Heart right ventricle (tissue), 16 donors: ENCODE data around the gene ABHD16A. TPM values are rescaled to one million over a fixed set of nuclear protein-coding genes. Genes with fewer than 3 reads are reported as not detected.
A peak's percentile ranks its signal among the peaks of the same experiment; 100 is the strongest.

Experiments
- ATAC-seq, 8 donors: fragments of 200-7000 bp; cut with Tn5 transposase; one replicate each; pipeline ENCODE4 v1.9.1; 2020; ENCODE audit warnings: mild to moderate bottlenecking in 8 of 8, moderate library complexity in 8 of 8, moderate number of reproducible peaks in 1 of 8
- DNase-seq, 2 donors: peaks; one replicate each; pipeline ENCODE4 v3.0.0-alpha.2; 2020
- H3K27ac ChIP-seq, 10 donors: fragments of 200-600 bp; sonication (generic) in 2 of 10; one replicate each; pipeline versions ENCODE4 v1.5.0 to v1.8.0; 2020 to 2022; ENCODE audit warnings: mild to moderate bottlenecking in 3 of 10
- H3K27me3 ChIP-seq, 7 donors: fragments of 200-600 bp; one replicate each; pipeline ENCODE4 v1.8.0; 2021 to 2022; ENCODE audit warnings: mild to moderate bottlenecking in 2 of 7
- H3K36me3 ChIP-seq, 9 donors: fragments of 200-600 bp; sonication (generic) in 1 of 9; one replicate each; pipeline versions ENCODE4 v1.5.0 to v1.8.0; 2020 to 2022; ENCODE audit warnings: mild to moderate bottlenecking in 2 of 9
- H3K4me1 ChIP-seq, 9 donors: fragments of 200-600 bp; sonication (generic) in 1 of 9; one replicate each; pipeline versions ENCODE4 v1.5.0 to v1.8.0; 2020 to 2022; ENCODE audit warnings: mild to moderate bottlenecking in 4 of 9
- H3K4me3 ChIP-seq, 10 donors: fragments of 200-600 bp; sonication (generic) in 2 of 10; one replicate each; pipeline versions ENCODE4 v1.5.0 to v1.8.0; 2020 to 2022; ENCODE audit warnings: mild to moderate bottlenecking in 7 of 10, moderate library complexity in 2 of 10
- H3K9me3 ChIP-seq, 11 donors: fragments of 200-600 bp in 10 of 11; sonication (generic) in 2 of 11; one replicate each; pipeline versions ENCODE4 v1.5.0 to v1.8.0; 2013 to 2022; ENCODE audit warnings: mild to moderate bottlenecking in 2 of 11, control low read depth in 1 of 11, moderate library complexity in 1 of 11
- CTCF ChIP-seq, 9 donors: fragments of 200-600 bp; sonication (generic) in 2 of 9; IDR thresholded peaks; one replicate each; pipeline versions ENCODE4 v1.5.0 to v1.8.0; 2021 to 2022; ENCODE audit warnings: antibody characterized with exemption in 9 of 9, mild to moderate bottlenecking in 5 of 9, moderate library complexity in 1 of 9
- WGBS, 2 donors: extraction: QIAGEN DNeasy Blood & Tissue Kit; methylation state at CpG; one replicate each; pipeline ENCODE4 v1.1.7; 2013; ENCODE audit warnings: inconsistent platforms in 1 of 2; 5-methylcytosine and 5-hydroxymethylcytosine counted together
- intact Hi-C, 10 donors: fragments of 100-400 bp; cut with DNase I; formaldehyde crosslinking; loops; one replicate each; pipeline versions ENCODE4 v1.11.1 to v1.14.2; 2022
- polyA plus RNA-seq, 2 donors: library from polyadenylated mRNA; stranded (reverse); fragments of 200-250 nt; gene quantifications; one replicate each; pipeline ENCODE4 v1.2.3, GENCODE V29; 2013
- total RNA-seq, 10 donors: library from RNA; stranded (reverse); fragmentation: NEBNext Ultra II Directional in 3 of 10; extraction: Animal tissue kit (Norgen Biotek cat#: 25700) in 3 of 10; gene quantifications; one replicate each; pipeline versions ENCODE4 v1.2.1 to v1.2.4, GENCODE V29; 2021 to 2023
- donor health status: Arrhythmogenic right ventricular cardiomyopathy.
- donor health status: ischemic (EF 13 %, LVEDD 7.1; RV severe dilation, severe dysfunction).
- donor health status: healthy with polysubstance abuse.
- donor health status: DM: no; HTN: yes; CAD: no.
- donor health status: DM: no; HTN: no; CAD: no.
- donor health status: ischemic (EF 25% LVEDD 6.9; RV normal size, moderate dysfunction).
- donor health status: ischemic (EF 25% LVEDD 5.7; RV mildly dilated, moderate dysfunction).
- donor health status: healthy.
- donor health status: DM: yes; HTN: yes; CAD: no.
- donor health status: Ischemic cardiomyopathy.
- donor health status: ischemic (EF 35%, LVEDD 5.7; RV mildly dilated, moderate dysfunction).
- donor health status: nonischemic (EF 11% LVEDD 7.7; RV severe dilation, severe dysfunction).
- donor health status: DM: yes; HTN: yes; CAD: no.
- donor health status: PGD.
- donor health status: ischemic (EF 29% LVEDD 5.4; RV normal size, mild dysfunction).
- donor health status: nonischemic (EF 23%, LVEDD 6.1; RV moderate dilation, normal function).

Gene ABHD16A
- total and polyA plus RNA-seq, 12 donors: 24.3 to 45.2 (median 28.7) TPM

- peaks cover 5 to 27% (median 22%) of the 10 kb centered on the region in 9 donors for H3K4me1 ChIP-seq
- no peaks in the 10 kb centered on the region for H3K9me3 ChIP-seq
- TF ChIP-seq CTCF (IDR thresholded peaks at IDR 0.05): no peak
- intact Hi-C loops: loop anchor here in 9 of 10 donors (5.0 to 10.0 kb wide), 10 partner anchors 44 to 274 kb away; partner anchors contain the start of genes CFB (in 1 of the 9), CLIC1 (in 1 of the 9), DDAH2 (in 1 of the 9) and NELFE (in 1 of the 9)
- peaks cover 0 to 45% (median 21%) of the 10 kb centered on the region in 9 donors for H3K36me3 ChIP-seq
- ATAC-seq (no peak), DNase-seq (no peak)
- H3K27ac ChIP-seq: no peak overlapping the region
- H3K27me3 ChIP-seq: no peaks in the 10 kb centered on the region
- H3K4me3 ChIP-seq: peak overlapping the region in 1 of 10 donors; percentile 36
- 72 to 78% methylated on average over 13 of the region's 13 CpGs for WGBS, 2 donors
These were observed 19.5 kb downstream of the ABHD16A start for GRCh38 chr6:31683591-31683990.

DNA sequence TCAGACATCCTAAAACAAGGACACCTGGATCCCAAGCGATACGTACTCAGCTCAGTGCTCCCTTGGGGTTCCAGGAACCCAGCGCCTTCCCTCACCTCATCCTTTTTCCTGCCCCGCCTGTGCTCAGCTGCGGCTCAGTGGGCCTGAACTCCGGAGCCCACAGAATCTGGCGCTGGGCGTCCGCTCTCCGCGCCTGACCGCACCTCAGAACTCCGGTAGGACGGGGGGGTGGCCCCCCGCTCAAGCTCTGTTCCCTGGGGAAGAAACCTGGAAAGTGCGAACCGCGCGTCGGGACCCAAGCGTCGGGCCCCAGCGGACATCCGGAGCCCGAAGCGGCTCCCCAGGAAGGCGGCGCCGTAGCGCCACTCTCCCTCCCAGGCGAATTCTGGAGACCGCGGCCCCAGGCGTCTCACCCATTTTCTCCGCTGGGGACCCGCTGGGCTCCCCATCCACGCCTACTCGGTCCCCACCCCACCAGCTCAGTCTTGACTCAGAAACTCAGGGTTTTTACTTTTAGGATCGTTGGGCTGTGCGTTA, 21.9 kb downstream of the ABHD16A start:
- Histone ChIP-seq H3K27ac (peak overlapping the region in 9 of 10 donors; percentile 34 to 84 (median 66)), H3K4me3 (peak overlapping the region; percentile 42 to 68 (median 58))
- intact Hi-C loops: loop anchor here in 9 of 10 donors (2.0 to 10.0 kb wide), 12 partner anchors 46 to 276 kb away; partner anchors contain the start of genes CFB (in 1 of the 9), CLIC1 (in 1 of the 9), DDAH2 (in 1 of the 9) and NELFE (in 1 of the 9)

GRCh38 chr6:31680226-31681134, 22.6 kb downstream of the ABHD16A start, which contains the start of gene LY6G5C:
LY6G5C (minus strand) TSS chr6:31681067; CDS start chr6:31680373, 694 bp downstream.
- TF ChIP-seq CTCF (IDR thresholded peaks at IDR 0.05): peak; percentile 46 to 87 (median 78)

More for the DNA sequence above, 21.9 kb downstream of the ABHD16A start:
- peak in 4 of 9 donors; percentile 21 to 35 (median 28) for TF ChIP-seq CTCF (IDR thresholded peaks at IDR 0.05)
- H3K36me3 ChIP-seq: peaks cover 0 to 25% (median 0%) of the 10 kb centered on the region in 9 donors
- WGBS, 2 donors: 0 to 1% methylated on average over 40 of the region's 40 CpGs
- no peaks in the 10 kb centered on the region for H3K27me3 ChIP-seq
- H3K9me3 ChIP-seq: no peaks in the 10 kb centered on the region
- peaks cover 5 to 27% (median 22%) of the 10 kb centered on the region in 9 donors for H3K4me1 ChIP-seq
- DNase-seq (peak in 1 of 2 donors; percentile 55), ATAC-seq (peak; percentile 50 to 87 (median 76))

GRCh38 chr6:31677955-31678354, 25.2 kb downstream of the ABHD16A start:
- ATAC-seq: no peak
- WGBS, 2 donors: 78% methylated on average over 8 of the region's 8 CpGs
- intact Hi-C loops: loop anchor here in 3 of 10 donors (5.0 to 10.0 kb wide), 3 partner anchors 159 to 274 kb away; partner anchors contain the start of gene CFB (in 1 of the 3)

More at GRCh38 chr6:31680226-31681134, 22.6 kb downstream of the ABHD16A start, which contains the start of gene LY6G5C:
- Histone ChIP-seq H3K4me1 (peaks cover 5 to 27% (median 22%) of the 10 kb centered on the region in 9 donors), H3K4me3 (peak within 1 kb of the TSS; percentile 42 to 68 (median 58)), H3K36me3 (peaks cover 0 to 19% (median 0%) of the 10 kb centered on the region in 9 donors), H3K9me3 (no peaks in the 10 kb centered on the region), H3K27ac (peak within 1 kb of the TSS in 9 of 10 donors; percentile 34 to 84 (median 66)), H3K27me3 (no peaks in the 10 kb centered on the region)
- DNase-seq (peak; percentile 79 to 86), ATAC-seq (peak; percentile 84 to 94 (median 92))
- intact Hi-C loops: loop anchor here in 9 of 10 donors (1.0 to 10.0 kb wide), 13 partner anchors 47 to 277 kb away; partner anchors contain the start of genes CFB (in 1 of the 9), CLIC1 (in 1 of the 9), DDAH2 (in 1 of the 9) and NELFE (in 1 of the 9)
- WGBS, 2 donors: 12 to 13% methylated on average over 17 of the region's 17 CpGs

More at GRCh38 chr6:31677955-31678354, 25.2 kb downstream of the ABHD16A start:
- Histone ChIP-seq H3K27ac (no peak overlapping the region), H3K9me3 (no peaks in the 10 kb centered on the region), H3K4me1 (peaks cover 5 to 22% (median 17%) of the 10 kb centered on the region in 9 donors), H3K27me3 (no peaks in the 10 kb centered on the region), H3K36me3 (peaks cover 0 to 27% (median 4%) of the 10 kb centered on the region in 9 donors), H3K4me3 (no peak overlapping the region)
- no peak for DNase-seq
- TF ChIP-seq CTCF (IDR thresholded peaks at IDR 0.05): no peak
